Lower leg skin (tissue), 3 donors: ENCODE data around the gene LUZP1.
"Not testable (repeated sequence)": the region's sequence is repeated elsewhere in the genome, so short reads cannot be mapped to it uniquely, and the experiment has no call there.

ENCODE experiments used
- POLR2A ChIP-seq, 2 donors: fragments of 450-650 bp; IDR thresholded peaks; one replicate each; pipeline ENCODE4 v1.6.1; 2016 to 2017; ENCODE audit warnings: antibody characterized with exemption in 2 of 2, mild to moderate bottlenecking in 1 of 2, moderate library complexity in 1 of 2
- TF ChIP-seq, protein P1 (sequence below), 3 donors: fragments of 450-650 bp; IDR thresholded peaks; one replicate each; pipeline ENCODE4 v1.5.1; 2016; ENCODE audit warnings: antibody characterized with exemption in 3 of 3, mild to moderate bottlenecking in 3 of 3, moderate library complexity in 2 of 3

DNA sequence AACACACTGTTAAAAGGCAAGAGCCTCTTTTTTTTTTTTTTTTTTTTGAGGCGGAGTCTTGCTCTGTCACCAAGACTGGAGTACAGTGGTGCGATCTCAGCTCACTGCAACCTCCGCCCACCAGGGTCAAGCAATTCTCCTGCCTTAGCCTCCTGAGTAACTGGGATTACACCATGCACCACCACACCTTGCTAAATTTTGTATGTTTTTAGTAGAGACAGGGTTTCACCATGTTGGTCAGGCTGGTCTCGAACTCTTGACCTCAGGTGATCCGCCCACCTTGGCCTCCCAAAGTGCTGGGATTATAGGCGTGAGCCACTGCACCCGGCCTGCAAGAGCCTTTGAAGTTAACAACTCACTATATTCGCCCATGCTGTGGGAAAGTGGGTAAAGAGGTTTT lies 39.1 kb upstream of the LUZP1 start:
- TF ChIP-seq, protein P1, sequence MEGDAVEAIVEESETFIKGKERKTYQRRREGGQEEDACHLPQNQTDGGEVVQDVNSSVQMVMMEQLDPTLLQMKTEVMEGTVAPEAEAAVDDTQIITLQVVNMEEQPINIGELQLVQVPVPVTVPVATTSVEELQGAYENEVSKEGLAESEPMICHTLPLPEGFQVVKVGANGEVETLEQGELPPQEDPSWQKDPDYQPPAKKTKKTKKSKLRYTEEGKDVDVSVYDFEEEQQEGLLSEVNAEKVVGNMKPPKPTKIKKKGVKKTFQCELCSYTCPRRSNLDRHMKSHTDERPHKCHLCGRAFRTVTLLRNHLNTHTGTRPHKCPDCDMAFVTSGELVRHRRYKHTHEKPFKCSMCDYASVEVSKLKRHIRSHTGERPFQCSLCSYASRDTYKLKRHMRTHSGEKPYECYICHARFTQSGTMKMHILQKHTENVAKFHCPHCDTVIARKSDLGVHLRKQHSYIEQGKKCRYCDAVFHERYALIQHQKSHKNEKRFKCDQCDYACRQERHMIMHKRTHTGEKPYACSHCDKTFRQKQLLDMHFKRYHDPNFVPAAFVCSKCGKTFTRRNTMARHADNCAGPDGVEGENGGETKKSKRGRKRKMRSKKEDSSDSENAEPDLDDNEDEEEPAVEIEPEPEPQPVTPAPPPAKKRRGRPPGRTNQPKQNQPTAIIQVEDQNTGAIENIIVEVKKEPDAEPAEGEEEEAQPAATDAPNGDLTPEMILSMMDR (IDR thresholded peaks at IDR 0.05): not testable (repeated sequence)
- not testable (repeated sequence) for TF ChIP-seq POLR2A (IDR thresholded peaks at IDR 0.05)
